Naive thymus-derived CD8-positive, alpha-beta T cell (primary cell): ENCODE measurements around the gene CTRL. TPM values are rescaled to one million over a fixed set of nuclear protein-coding genes. Genes with fewer than 3 reads are reported as not detected.
"Not testable (repeated sequence)": the region's sequence is repeated elsewhere in the genome, so short reads cannot be mapped to it uniquely, and the experiment has no call there.

Experiments
- ATAC-seq, 2 donors: fragments of 150-1000 bp; cut with Tn5 transposase in 1 of 2; sonication (Bioruptor Pico), chemical (Tn5 transposase) in 1 of 2; 1 replicate in 1 of 2; 2 replicates in 1 of 2; pipeline ENCODE4 v1.10.0; 2021; ENCODE audit warnings: mild to moderate bottlenecking in 2 of 2, moderate library complexity in 2 of 2
- POLR2A ChIA-PET: fragments of 350-600 bp; sonication (Branson Sonifier 250); formaldehyde crosslinking; loops from one replicate; lab custom pipeline; 2021; ENCODE audit warnings: antibody characterized with exemption; lab: Charles Lee
- DNase-seq, 10 donors: peaks; one replicate each; pipeline versions ENCODE4 v3.0.0 to v3.0.0-alpha.2; 2020 to 2022
- H3K27ac Mint-ChIP-seq, 10 donors: one replicate each; pipeline ENCODE4 v1.8.0; 2020 to 2022; ENCODE audit warnings: mild to moderate bottlenecking in 10 of 10, mixed read lengths in 10 of 10, moderate library complexity in 4 of 10, inconsistent platforms in 1 of 10
- H3K27me3 Mint-ChIP-seq, 5 donors: one replicate each; pipeline ENCODE4 v1.8.0; 2021 to 2022; ENCODE audit warnings: mixed read lengths in 5 of 5
- H3K36me3 Mint-ChIP-seq, 3 donors: one replicate each; pipeline ENCODE4 v1.8.0; 2020 to 2022; ENCODE audit warnings: mixed read lengths in 3 of 3, mild to moderate bottlenecking in 2 of 3, inconsistent platforms in 1 of 3
- H3K4me1 Mint-ChIP-seq, 4 donors: one replicate each; pipeline ENCODE4 v1.8.0; 2021 to 2022; ENCODE audit warnings: mixed read lengths in 4 of 4
- H3K4me3 Mint-ChIP-seq, 10 donors: one replicate each; pipeline ENCODE4 v1.8.0; 2020 to 2022; ENCODE audit warnings: mild to moderate bottlenecking in 10 of 10, mixed read lengths in 10 of 10, moderate library complexity in 6 of 10, inconsistent platforms in 1 of 10
- H3K9me3 Mint-ChIP-seq, 9 donors: one replicate each; pipeline ENCODE4 v1.8.0; 2020 to 2022; ENCODE audit warnings: mixed read lengths in 9 of 9, mild to moderate bottlenecking in 3 of 9, inconsistent platforms in 1 of 9, moderate library complexity in 1 of 9
- polyA plus RNA-seq, 3 donors: library from polyadenylated mRNA; unstranded; fragments of 300-500 nt; fragmentation: Illumina TruSeq; gene quantifications; one replicate each; pipeline ENCODE4 v1.2.3, GENCODE V29; 2021
- total RNA-seq, 8 experiments: library from RNA in 2 of 8; stranded (reverse) in 2 of 8; gene quantifications; one replicate each; pipeline ENCODE4 v1.2.3 and lab custom pipeline; 2021 to 2026

The CTRL gene
- total and polyA plus RNA-seq, 5 experiments from 2014 or later, result 2.2 to 12.6 (median 2.8) TPM

GRCh38 chr16:67943619-67944504, 12.2 kb upstream of the CTRL start, which contains the start of gene LCAT:
Gene LCAT, minus strand, starts transcription at chr16:67944120. Its CDS starts 19 bp downstream, at chr16:67944101.
- peak within 1 kb of the TSS in 2 of 10 donors; percentile 5 to 65 for H3K27ac Mint-ChIP-seq
- H3K4me3 Mint-ChIP-seq, result no peak within 1 kb of the TSS
- POLR2A ChIA-PET, result interaction anchor here (0.9 to 1.2 kb wide), 2 partner anchors 8 to 17 kb away, joined by 3 to 4 read pairs; no protein-coding TSS in a partner anchor
- no peak for ATAC-seq
- H3K4me1 Mint-ChIP-seq, result peaks cover 17 to 32% (median 28%) of the 10 kb centered on the region in 4 donors
- H3K36me3 Mint-ChIP-seq, result peaks cover 0 to 3% (median 1%) of the 10 kb centered on the region in 3 donors
- no peaks in the 10 kb centered on the region for H3K9me3 Mint-ChIP-seq
- no peak for DNase-seq
- H3K27me3 Mint-ChIP-seq, result no peaks in the 10 kb centered on the region

DNA sequence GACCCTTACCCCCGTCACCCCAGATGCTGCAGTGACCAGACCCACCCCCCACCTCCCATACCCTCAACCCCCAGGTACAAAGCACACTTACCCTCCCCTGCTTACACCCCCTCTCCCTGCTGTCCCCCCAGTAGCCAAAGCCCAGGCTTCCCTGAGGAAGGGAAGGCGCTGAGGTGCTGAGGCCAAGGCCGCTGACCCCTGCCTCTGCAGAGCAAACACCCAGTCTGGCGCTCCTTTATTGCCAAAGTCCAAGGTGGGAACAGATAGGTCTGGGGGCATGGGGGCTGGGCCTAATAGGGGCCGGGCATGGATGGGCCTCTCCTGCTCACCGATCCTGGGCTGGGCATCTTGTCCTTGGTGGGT, 11.6 kb upstream of the CTRL start:
- ATAC-seq, result no peak
- Mint-ChIP-seq H3K4me3 (no peak overlapping the region), H3K4me1 (peaks cover 16 to 33% (median 29%) of the 10 kb centered on the region in 4 donors), H3K27me3 (no peaks in the 10 kb centered on the region), H3K27ac (no peak overlapping the region), H3K9me3 (no peaks in the 10 kb centered on the region), H3K36me3 (peaks cover 0 to 3% (median 1%) of the 10 kb centered on the region in 3 donors)
- DNase-seq, result no peak
- POLR2A ChIA-PET, result no interaction called here

DNA sequence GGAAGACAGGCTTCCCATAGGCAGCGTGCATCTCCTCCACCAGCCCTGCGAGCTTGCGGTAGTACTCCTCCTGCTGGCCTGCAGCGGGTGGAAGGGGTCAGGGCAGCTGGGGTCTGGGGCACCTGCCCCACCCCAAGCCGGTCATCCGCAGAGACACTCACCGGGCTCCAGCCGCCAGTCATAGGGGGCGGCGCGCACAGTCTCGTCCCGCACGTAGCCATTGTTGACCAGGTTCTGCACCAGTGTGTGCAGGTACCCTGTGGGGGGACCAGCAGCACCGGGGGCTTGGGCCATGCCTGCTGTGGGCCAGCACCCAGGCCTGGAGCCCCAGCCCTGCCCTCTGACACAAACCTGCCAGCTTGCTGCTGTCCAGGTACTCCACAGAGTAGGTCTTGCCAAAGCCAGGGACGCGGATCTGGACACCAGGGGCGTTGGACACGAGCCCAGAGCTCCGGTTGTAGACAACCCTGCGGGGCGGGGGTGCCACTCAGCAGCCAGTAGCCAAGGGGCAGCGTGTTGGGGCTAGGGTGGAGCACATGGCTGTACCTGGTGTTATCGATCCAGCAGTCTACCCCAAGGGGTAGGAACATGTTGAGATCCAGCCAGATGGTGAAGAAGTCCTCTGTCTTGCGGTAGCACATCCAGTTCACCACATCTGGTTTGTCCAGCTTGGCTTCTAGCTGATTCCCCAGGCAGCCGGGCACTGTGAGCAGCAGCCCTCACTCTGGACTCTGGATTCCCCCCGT, 11.0 kb upstream of the CTRL start:
- H3K27me3 Mint-ChIP-seq, result no peaks in the 10 kb centered on the region
- ATAC-seq (no peak), DNase-seq (no peak)
- POLR2A ChIA-PET, result interaction anchor here (0.6 to 1.7 kb wide), 4 partner anchors 11 to 344 kb away, joined by 3 to 7 read pairs (median 4); partner anchors contain the start of gene CTRL
- H3K9me3 Mint-ChIP-seq, result no peaks in the 10 kb centered on the region
- peak overlapping the region in 2 of 10 donors; percentile 76 to 90 for H3K27ac Mint-ChIP-seq
- peaks cover 14 to 33% (median 29%) of the 10 kb centered on the region in 4 donors for H3K4me1 Mint-ChIP-seq
- peaks cover 0 to 3% (median 1%) of the 10 kb centered on the region in 3 donors for H3K36me3 Mint-ChIP-seq
- no peak overlapping the region for H3K4me3 Mint-ChIP-seq

- Mint-ChIP-seq H3K36me3 (peaks cover 0 to 3% (median 1%) of the 10 kb centered on the region in 3 donors), H3K4me1 (peaks cover 18 to 37% (median 33%) of the 10 kb centered on the region in 4 donors), H3K4me3 (peak overlapping the region in 1 of 10 donors; percentile 20), H3K27me3 (no peaks in the 10 kb centered on the region), H3K27ac (peak overlapping the region in 8 of 10 donors; percentile 46 to 90 (median 72)), H3K9me3 (no peaks in the 10 kb centered on the region)
- POLR2A ChIA-PET, result interaction anchor here (0.6 to 1.7 kb wide), 5 partner anchors 10 to 344 kb away, joined by 3 to 7 read pairs (median 3); partner anchors contain the start of gene CTRL
- ATAC-seq (peak; percentile 37 to 41), DNase-seq (peak in 3 of 10 donors; percentile 22 to 36 (median 29))
Observed at GRCh38 chr16:67942200-67942509, 10.5 kb upstream of the CTRL start.

- ATAC-seq (no peak), DNase-seq (no peak)
- POLR2A ChIA-PET, result interaction anchor here (0.6 to 1.7 kb wide), 6 partner anchors 10 to 345 kb away, joined by 3 to 7 read pairs (median 4); partner anchors contain the start of gene CTRL
- no peaks in the 10 kb centered on the region for H3K9me3 Mint-ChIP-seq
- no peaks in the 10 kb centered on the region for H3K27me3 Mint-ChIP-seq
- peaks cover 23 to 42% (median 38%) of the 10 kb centered on the region in 4 donors for H3K4me1 Mint-ChIP-seq
- peak overlapping the region in 9 of 10 donors; percentile 34 to 95 (median 74) for H3K27ac Mint-ChIP-seq
- H3K4me3 Mint-ChIP-seq, result peak overlapping the region in 1 of 10 donors; percentile 60
- H3K36me3 Mint-ChIP-seq, result peaks cover 0 to 3% (median 1%) of the 10 kb centered on the region in 3 donors
Observed at GRCh38 chr16:67941469-67942199, 10.0 kb upstream of the CTRL start.

DNA sequence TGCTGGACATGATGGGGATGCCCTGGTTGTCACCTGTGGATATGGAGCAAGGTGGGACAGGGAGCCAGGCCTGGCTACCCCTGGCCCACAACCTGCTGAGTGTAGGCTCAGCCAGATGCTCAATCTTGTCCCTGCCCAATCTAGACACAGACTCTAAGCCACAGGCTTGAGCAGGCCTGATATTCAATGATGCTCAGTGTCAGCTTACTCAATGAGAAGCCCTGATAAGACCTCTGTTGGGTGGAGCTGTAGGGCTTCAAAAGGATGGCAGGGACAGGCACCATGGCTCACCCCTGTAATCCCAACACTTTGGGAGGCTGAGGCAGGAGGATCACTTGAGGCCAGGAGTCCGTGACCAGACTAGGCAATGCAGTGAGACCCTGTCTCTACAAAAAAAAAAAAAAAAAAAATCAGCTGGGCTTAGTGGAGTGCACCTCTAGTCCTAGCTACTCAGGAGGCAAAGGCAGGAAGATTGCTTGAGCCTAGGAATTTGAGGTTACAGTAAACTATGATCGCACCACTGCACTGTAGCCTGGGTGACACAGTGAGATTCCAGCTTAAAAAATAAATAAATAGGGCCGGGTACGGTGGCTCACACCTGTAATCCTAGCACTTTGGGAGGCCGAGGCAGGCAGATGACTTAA, 8.9 kb upstream of the CTRL start:
- POLR2A ChIA-PET, result interaction anchor here (0.6 to 2.0 kb wide), 12 partner anchors 9 to 437 kb away, joined by 3 to 6 read pairs (median 3); partner anchors contain the start of genes SLC12A4 and TSNAXIP1
- H3K9me3 Mint-ChIP-seq, result no peaks in the 10 kb centered on the region
- peak overlapping the region; percentile 50 to 86 (median 70) for H3K4me3 Mint-ChIP-seq
- H3K27ac Mint-ChIP-seq, result peak overlapping the region; percentile 84 to 95 (median 92)
- no peak for DNase-seq
- peaks cover 4 to 7% (median 5%) of the 10 kb centered on the region in 3 donors for H3K36me3 Mint-ChIP-seq
- ATAC-seq, result no peak
- H3K27me3 Mint-ChIP-seq, result no peaks in the 10 kb centered on the region
- peaks cover 26 to 41% (median 39%) of the 10 kb centered on the region in 4 donors for H3K4me1 Mint-ChIP-seq

GRCh38 chr16:67939507-67940445, 8.1 kb upstream of the CTRL start:
- peak in 9 of 10 donors; percentile 35 to 79 (median 40) for DNase-seq
- ATAC-seq, result peak; percentile 1 to 6
- peak overlapping the region; percentile 84 to 95 (median 92) for H3K27ac Mint-ChIP-seq
- peak overlapping the region; percentile 50 to 86 (median 70) for H3K4me3 Mint-ChIP-seq
- peaks cover 4 to 15% (median 6%) of the 10 kb centered on the region in 3 donors for H3K36me3 Mint-ChIP-seq
- no peaks in the 10 kb centered on the region for H3K27me3 Mint-ChIP-seq
- POLR2A ChIA-PET, result interaction anchor here (0.7 to 2.0 kb wide), 12 partner anchors 10 to 436 kb away, joined by 3 to 6 read pairs (median 4); partner anchors contain the start of genes PSKH1, SLC12A4 and TSNAXIP1
- no peaks in the 10 kb centered on the region for H3K9me3 Mint-ChIP-seq
- peaks cover 33 to 49% (median 47%) of the 10 kb centered on the region in 4 donors for H3K4me1 Mint-ChIP-seq

GRCh38 chr16:67937713-67938112, 6.1 kb upstream of the CTRL start:
- peak overlapping the region in 7 of 10 donors; percentile 14 to 99 (median 98) for H3K27ac Mint-ChIP-seq
- H3K4me1 Mint-ChIP-seq, result peaks cover 34 to 61% (median 55%) of the 10 kb centered on the region in 4 donors
- peak overlapping the region in 5 of 10 donors; percentile 99 to 100 (median 99) for H3K4me3 Mint-ChIP-seq
- POLR2A ChIA-PET, result interaction anchor here (0.6 to 3.0 kb wide), 7 partner anchors 9 to 152 kb away, joined by 3 to 34 read pairs (median 4); partner anchors contain the start of gene NFATC3
- H3K36me3 Mint-ChIP-seq, result peaks cover 4 to 32% (median 6%) of the 10 kb centered on the region in 3 donors
- H3K9me3 Mint-ChIP-seq, H3K27me3 Mint-ChIP-seq, ATAC-seq, DNase-seq: not testable (repeated sequence)

DNA sequence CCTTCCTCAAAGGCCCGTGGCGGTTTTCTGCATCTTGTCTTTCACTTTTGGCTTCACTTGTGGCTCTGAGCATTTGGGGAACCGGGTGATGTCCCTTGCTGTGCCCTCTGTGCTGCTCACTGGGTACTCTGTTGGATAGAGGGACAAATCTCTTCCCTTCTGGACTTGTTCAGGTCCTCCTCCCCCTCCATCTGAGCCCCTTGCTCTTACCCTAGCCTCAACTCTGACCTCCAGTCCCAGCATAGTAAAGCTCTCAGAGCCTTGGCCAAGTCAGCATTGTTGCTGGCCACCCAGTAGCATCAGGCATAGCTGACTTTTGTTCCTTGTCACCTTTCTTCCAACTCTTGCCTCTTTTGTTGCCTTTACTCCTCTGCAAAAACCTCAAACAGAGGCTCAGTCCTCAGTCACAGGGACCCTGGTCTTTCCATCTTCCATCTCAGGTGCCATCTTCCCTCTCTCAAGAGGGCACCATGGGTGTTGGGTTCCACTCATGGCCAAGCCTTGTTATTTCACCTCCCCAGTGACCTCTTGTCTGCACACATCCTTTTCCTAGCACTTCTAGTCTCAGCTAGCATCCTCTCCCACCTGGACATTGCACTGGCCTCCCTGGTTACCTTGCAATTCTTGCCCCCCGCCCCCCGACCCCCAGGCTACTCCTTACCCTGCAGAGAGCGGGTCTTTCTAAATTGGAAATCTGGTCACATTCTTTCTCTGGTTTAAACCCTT, 5.4 kb upstream of the CTRL start:
- H3K36me3 Mint-ChIP-seq, result peaks cover 4 to 32% (median 5%) of the 10 kb centered on the region in 3 donors
- H3K4me3 Mint-ChIP-seq, result peak overlapping the region; percentile 99 to 100 (median 100)
- no peaks in the 10 kb centered on the region for H3K9me3 Mint-ChIP-seq
- POLR2A ChIA-PET, result interaction anchor here (0.6 to 3.5 kb wide), 32 partner anchors 9 to 456 kb away, joined by 3 to 34 read pairs (median 6); partner anchors contain the start of genes ATP6V0D1, CTCF, DPEP2 and EDC4
- peak overlapping the region; percentile 93 to 99 (median 98) for H3K27ac Mint-ChIP-seq
- no peaks in the 10 kb centered on the region for H3K27me3 Mint-ChIP-seq
- peak; percentile 54 to 56 for ATAC-seq
- H3K4me1 Mint-ChIP-seq, result peaks cover 31 to 57% (median 53%) of the 10 kb centered on the region in 4 donors
- DNase-seq, result peak in 9 of 10 donors; percentile 69 to 90 (median 76)
